GM12878 (cell line): ENCODE results near the gene HHAT. TPM values are rescaled to one million over a fixed set of nuclear protein-coding genes. Genes with fewer than 3 reads are reported as not detected.

Experiments
- ATAC-seq: fragments of 200-7000 bp; cut with Tn5 transposase; 3 replicates; pipeline ENCODE4 v1.9.1; 2020; ENCODE audit warnings: mild to moderate bottlenecking, moderate library complexity
- BruUV-seq: library from RNA; stranded (reverse); fragments of 400-500 nt; replicated peaks from 2 replicates; lab custom pipeline; 2021; lab: Mats Ljungman, UMichigan
- CTCF ChIA-PET: fragments of 300-600 bp; sonication (Branson Sonifier 250); formaldehyde crosslinking; extraction: SDS; loops from one replicate; lab custom pipeline; 2021; ENCODE audit warnings: inconsistent platforms; lab: Yijun Ruan, JAX
- POLR2A ChIA-PET: fragments of 350-600 bp; formaldehyde crosslinking; extraction: SDS; loops from one replicate; lab custom pipeline; 2021; ENCODE audit warnings: inconsistent platforms; lab: Charles Lee
- RAD21 ChIA-PET: fragments of 300-600 bp; sonication (Branson Sonifier 250); formaldehyde crosslinking; loops from one replicate; lab custom pipeline; 2023; ENCODE audit warnings: antibody characterized with exemption; ENCODE audit not compliant: unreplicated experiment; lab: Charles Lee
- SMC1A ChIA-PET: fragments of 300-600 bp; sonication (Branson Sonifier 250); formaldehyde crosslinking; loops from one replicate; lab custom pipeline; 2023; ENCODE audit not compliant: unreplicated experiment, uncharacterized antibody; lab: Charles Lee
- DNase-seq: peaks from one replicate; pipeline ENCODE4 v3.0.0-alpha.2; 2011; ENCODE audit warnings: low read depth, low spot score
- FAIRE-seq: peaks from 3 replicates; lab custom pipeline; 2011; peaks lifted over from hg19 to GRCh38; lab: Jason Lieb, UNC
- H2AFZ ChIP-seq: 2 replicates; pipeline ENCODE4 v1.6.0; 2011; ENCODE audit warnings: low read depth, low read length, control low read depth; ENCODE audit not compliant: control insufficient read depth
- H3K27ac ChIP-seq: 2 replicates; pipeline ENCODE4 v1.5.1; 2011; ENCODE audit warnings: control low read depth; ENCODE audit not compliant: control insufficient read depth, insufficient read depth
- H3K27me3 ChIP-seq, 2 experiments: replicated peaks in 1 of 2; 2 replicates each; pipeline versions ENCODE4 v1.6.0 to v1.6.1; 2011; ENCODE audit warnings: low read length in 1 of 2; ENCODE audit not compliant: control insufficient read depth in 2 of 2, insufficient read depth in 2 of 2
- H3K36me3 ChIP-seq, 2 experiments: 2 replicates each; pipeline ENCODE4 v1.5.1; 2011; ENCODE audit warnings: low read length in 1 of 2; ENCODE audit not compliant: control insufficient read depth in 2 of 2, insufficient read depth in 2 of 2
- H3K4me1 ChIP-seq: 2 replicates; pipeline ENCODE4 v1.6.1; 2011; ENCODE audit warnings: mild to moderate bottlenecking, low read length, moderate library complexity, mixed read lengths; ENCODE audit not compliant: control insufficient read depth, insufficient read depth
- H3K4me2 ChIP-seq: 2 replicates; pipeline ENCODE4 v1.6.0; 2011; ENCODE audit warnings: control low read depth; ENCODE audit not compliant: control insufficient read depth, insufficient read depth
- H3K4me3 ChIP-seq: fragments of 200-600 bp; sonication (generic); 2 replicates; pipeline ENCODE4 v1.5.1; 2016
- H3K79me2 ChIP-seq: 2 replicates; pipeline ENCODE4 v1.6.0; 2011; ENCODE audit warnings: low read length; ENCODE audit not compliant: control insufficient read depth, insufficient read depth
- H3K9ac ChIP-seq: 2 replicates; pipeline ENCODE4 v1.8.0; 2011; ENCODE audit warnings: low read length, control low read depth, mixed read lengths; ENCODE audit not compliant: control insufficient read depth, insufficient read depth
- H3K9me3 ChIP-seq: replicated peaks from 3 replicates; pipeline ENCODE4 v1.5.1; 2011; ENCODE audit warnings: mild to moderate bottlenecking, low read length; ENCODE audit not compliant: control insufficient read depth, insufficient read depth
- H4K20me1 ChIP-seq: 2 replicates; pipeline ENCODE4 v1.6.0; 2011; ENCODE audit not compliant: control insufficient read depth, insufficient read depth
- BCL3 ChIP-seq: IDR thresholded peaks from 2 replicates; pipeline ENCODE4 v1.6.1; 2011; ENCODE audit warnings: borderline replicate concordance, low read depth, mild to moderate bottlenecking, moderate library complexity, low read length; ENCODE audit not compliant: insufficient read depth, poor library complexity, severe bottlenecking
- CBFB ChIP-seq: IDR thresholded peaks from 2 replicates; pipeline ENCODE4 v1.6.1; 2016; ENCODE audit warnings: antibody characterized with exemption, low read depth
- CREM ChIP-seq: IDR thresholded peaks from 2 replicates; pipeline ENCODE4 v1.6.1; 2014; ENCODE audit warnings: antibody characterized with exemption, low read depth
- EED ChIP-seq: sonication (generic); IDR thresholded peaks from 2 replicates; pipeline ENCODE4 v1.6.1; 2016; ENCODE audit warnings: antibody characterized with exemption, low read depth
- HDAC2 ChIP-seq: fragments of 200-600 bp; sonication (generic); IDR thresholded peaks from 2 replicates; pipeline ENCODE4 v1.6.1; 2017
- IKZF2 ChIP-seq, 2 experiments: fragments of 450-650 bp; IDR thresholded peaks; 2 replicates each; pipeline ENCODE4 v1.6.1; 2017; ENCODE audit warnings: mild to moderate bottlenecking in 2 of 2, moderate library complexity in 2 of 2
- KAT2A ChIP-seq: conservative IDR thresholded peaks from 2 replicates; pipeline ENCODE4 v1.6.1; 2011; ENCODE audit warnings: low read depth, low read length; ENCODE audit not compliant: control insufficient read depth
- LARP7 ChIP-seq: fragments of 450-650 bp; IDR thresholded peaks from 2 replicates; pipeline ENCODE4 v1.6.1; 2017; ENCODE audit warnings: mild to moderate bottlenecking
- PAX5 ChIP-seq: IDR thresholded peaks from 2 replicates; pipeline ENCODE4 v1.6.1; 2011; ENCODE audit warnings: low read depth, low read length, borderline replicate concordance
- SMAD5 ChIP-seq: IDR thresholded peaks from 2 replicates; pipeline ENCODE4 v1.6.1; 2016; ENCODE audit warnings: antibody characterized with exemption, low read depth
- STAT3 ChIP-seq: IDR thresholded peaks from 2 replicates; pipeline ENCODE4 v1.6.1; 2011; ENCODE audit warnings: low read depth, low read length, improper control_type of control experiment
- TAF1 ChIP-seq: IDR thresholded peaks from 2 replicates; pipeline ENCODE4 v1.6.1; 2011; ENCODE audit warnings: mild to moderate bottlenecking, low read depth, low read length, borderline replicate concordance
- ZNF207 ChIP-seq: fragments of 450-650 bp; IDR thresholded peaks from 2 replicates; pipeline ENCODE4 v1.6.1; 2014; ENCODE audit warnings: antibody characterized with exemption, mild to moderate bottlenecking, borderline replicate concordance
- ZNF622 ChIP-seq: fragments of 450-650 bp; IDR thresholded peaks from 2 replicates; pipeline ENCODE4 v1.6.1; 2017; ENCODE audit warnings: mild to moderate bottlenecking, inconsistent platforms
- ZZZ3 ChIP-seq: IDR thresholded peaks from 2 replicates; pipeline ENCODE4 v1.6.1; 2011; ENCODE audit warnings: low read depth; ENCODE audit not compliant: control insufficient read depth, insufficient read length
- WGBS: methylation state at CpG from one replicate; pipeline ENCODE4 v1.1.6; 2016; ENCODE audit warnings: low lambda C conversion rate; ENCODE audit not compliant: insufficient replicate concordance, insufficient coverage; ENCODE audit errors: missing lambda C conversion rate; 5-methylcytosine and 5-hydroxymethylcytosine counted together
- in situ Hi-C: fragments of 300-500 bp; cut with MboI; formaldehyde crosslinking; loops from 9 replicates; pipeline ENCODE4 v1.14.3; 2018; ENCODE audit warnings: mixed read lengths
- intact Hi-C: fragments of 100-400 bp; cut with micrococcal nuclease; formaldehyde crosslinking; loops from one replicate; pipeline ENCODE4 v1.14.2; 2022; ENCODE audit not compliant: unreplicated experiment
- polyA plus RNA-seq, 11 experiments: library from polyadenylated mRNA; depleted of rRNA in 4 of 11; unstranded in 6 of 11; stranded (reverse) in 5 of 11; fragments of >200 nt; fragmentation: Nextera tagmentation in 4 of 11; fragmentation: Illumina TruSeq in 1 of 11; extraction: Ambion mirVana in 4 of 11; extraction: Trizol in 1 of 11; gene quantifications; 1 replicate in 1 of 11; 2 replicates in 10 of 11; pipeline versions ENCODE4 v1.2.1 to v1.2.3, GENCODE V29; 2011 to 2016; ENCODE audit warnings: inconsistent platforms in 2 of 11, missing spikeins in 2 of 11, low read depth in 1 of 11
- total RNA-seq, 4 experiments: library from RNA; depleted of rRNA in 3 of 4; stranded (reverse); fragments of >200 nt in 3 of 4; fragmentation: Illumina TruSeq in 1 of 4; extraction: Trizol in 1 of 4; gene quantifications; 2 replicates each; pipeline versions ENCODE4 v1.2.1 to v1.2.3, GENCODE V29; 2013 to 2021
- TF ChIP-seq, protein P1 (sequence below), 3 experiments: IDR thresholded peaks in 2 of 3; conservative IDR thresholded peaks in 1 of 3; 2 replicates each; pipeline ENCODE4 v1.5.1; 2011; ENCODE audit warnings: low read depth in 3 of 3, low read length in 3 of 3, mild to moderate bottlenecking in 3 of 3, control low read depth in 2 of 3, moderate library complexity in 2 of 3, inconsistent platforms in 1 of 3, mixed read lengths in 1 of 3; ENCODE audit not compliant: control insufficient read depth in 2 of 3, insufficient read depth in 1 of 3; ENCODE audit errors: extremely low read depth in 1 of 3

Gene HHAT
- total and polyA plus RNA-seq, 10 of the 15 experiments (the other 5 are each of a cell fraction or from before 2014, with no cell fraction given) = 1.2 to 37.6 (median 2.6) TPM

GRCh38 chr1:210362526-210362925 lies 33.8 kb downstream of the HHAT start:
- no peaks in the 10 kb centered on the region for H4K20me1 ChIP-seq
- no peak overlapping the region for H3K27ac ChIP-seq
- H2AFZ ChIP-seq = no peak overlapping the region
- ATAC-seq (no peak), FAIRE-seq (no peak), DNase-seq (no peak)
- WGBS = 78% methylated on average over 4 of the region's 4 CpGs
- H3K9ac ChIP-seq = no peak overlapping the region
- intact Hi-C loops = no loop called here
- CTCF ChIA-PET = interaction anchor here (0.6 to 13.8 kb wide), 6 partner anchors 12 to 39 kb away, joined by 3 to 290 read pairs (median 14); no protein-coding TSS in a partner anchor
- no peak overlapping the region for H3K4me2 ChIP-seq
- BruUV-seq = no TSS peak
- RAD21 ChIA-PET = interaction anchor here (0.9 to 10.5 kb wide), 9 partner anchors 10 to 44 kb away, joined by 3 to 181 read pairs (median 6); no protein-coding TSS in a partner anchor
- in situ Hi-C loops = no loop called here
- no peaks in the 10 kb centered on the region for H3K36me3 ChIP-seq
- SMC1A ChIA-PET = interaction anchor here (1.5 to 12.2 kb wide), 5 partner anchors 9 to 37 kb away, joined by 3 to 286 read pairs (median 17); no protein-coding TSS in a partner anchor
- no peaks in the 10 kb centered on the region for H3K9me3 ChIP-seq
- no peak overlapping the region for H3K4me3 ChIP-seq
- no peaks in the 10 kb centered on the region for H3K4me1 ChIP-seq
- TF ChIP-seq ZZZ3 (no peak), KAT2A (no peak), CBFB (no peak), IKZF2 (IDR thresholded peaks at IDR 0.05) (no peak), ZNF207 (no peak), LARP7 (no peak), STAT3 (no peak), SMAD5 (no peak), TAF1 (no peak), ZNF622 (no peak), HDAC2 (no peak), CREM (no peak), EED (no peak), BCL3 (no peak), PAX5 (no peak)
- TF ChIP-seq, protein P1, sequence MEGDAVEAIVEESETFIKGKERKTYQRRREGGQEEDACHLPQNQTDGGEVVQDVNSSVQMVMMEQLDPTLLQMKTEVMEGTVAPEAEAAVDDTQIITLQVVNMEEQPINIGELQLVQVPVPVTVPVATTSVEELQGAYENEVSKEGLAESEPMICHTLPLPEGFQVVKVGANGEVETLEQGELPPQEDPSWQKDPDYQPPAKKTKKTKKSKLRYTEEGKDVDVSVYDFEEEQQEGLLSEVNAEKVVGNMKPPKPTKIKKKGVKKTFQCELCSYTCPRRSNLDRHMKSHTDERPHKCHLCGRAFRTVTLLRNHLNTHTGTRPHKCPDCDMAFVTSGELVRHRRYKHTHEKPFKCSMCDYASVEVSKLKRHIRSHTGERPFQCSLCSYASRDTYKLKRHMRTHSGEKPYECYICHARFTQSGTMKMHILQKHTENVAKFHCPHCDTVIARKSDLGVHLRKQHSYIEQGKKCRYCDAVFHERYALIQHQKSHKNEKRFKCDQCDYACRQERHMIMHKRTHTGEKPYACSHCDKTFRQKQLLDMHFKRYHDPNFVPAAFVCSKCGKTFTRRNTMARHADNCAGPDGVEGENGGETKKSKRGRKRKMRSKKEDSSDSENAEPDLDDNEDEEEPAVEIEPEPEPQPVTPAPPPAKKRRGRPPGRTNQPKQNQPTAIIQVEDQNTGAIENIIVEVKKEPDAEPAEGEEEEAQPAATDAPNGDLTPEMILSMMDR (IDR thresholded peaks at IDR 0.05 in 2 of 3, conservative IDR thresholded peaks at IDR 0.05 in 1 of 3; ENCODE audit: control insufficient read depth in 2 of 3, extremely low read depth in 1 of 3, insufficient read depth in 1 of 3, low read depth in 3 of 3, low read length in 3 of 3) = no peak
- no peaks in the 10 kb centered on the region for H3K79me2 ChIP-seq
- H3K27me3 ChIP-seq = no peaks in the 10 kb centered on the region
- POLR2A ChIA-PET = interaction anchor here (0.8 to 3.0 kb wide), 3 partner anchors 8 to 37 kb away, joined by 3 to 12 read pairs (median 4); no protein-coding TSS in a partner anchor
